HG03135 (cell line): ENCODE data around the gene IQGAP2.

ENCODE experiments used
- ATAC-seq: cut with Tn5 transposase; IDR thresholded peaks from one replicate; pipeline ENCODE4 v1.9.1; 2021; ENCODE audit warnings: mild to moderate bottlenecking, moderate library complexity; ENCODE audit not compliant: unreplicated experiment

The IQGAP2 gene

DNA sequence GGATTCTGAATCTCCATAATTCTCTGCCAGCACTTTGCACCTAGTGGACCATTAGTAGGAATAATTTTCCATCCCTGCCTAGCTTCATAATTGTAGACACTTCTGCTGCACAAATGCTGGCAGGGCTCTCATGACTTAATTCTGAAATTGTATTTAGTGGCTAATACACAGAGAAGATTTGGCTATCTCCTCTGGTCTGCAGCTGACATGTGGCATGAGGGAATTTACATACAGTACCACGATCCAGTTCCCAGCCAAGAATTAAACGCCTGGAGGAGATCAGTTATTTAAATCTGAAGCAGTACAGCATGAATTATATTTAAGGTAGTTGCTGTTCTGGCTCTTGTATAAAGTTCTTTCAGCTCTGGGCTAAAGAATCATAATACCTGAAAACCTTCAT, 46.5 kb downstream of the IQGAP2 start:
- ATAC-seq, result no peak

DNA sequence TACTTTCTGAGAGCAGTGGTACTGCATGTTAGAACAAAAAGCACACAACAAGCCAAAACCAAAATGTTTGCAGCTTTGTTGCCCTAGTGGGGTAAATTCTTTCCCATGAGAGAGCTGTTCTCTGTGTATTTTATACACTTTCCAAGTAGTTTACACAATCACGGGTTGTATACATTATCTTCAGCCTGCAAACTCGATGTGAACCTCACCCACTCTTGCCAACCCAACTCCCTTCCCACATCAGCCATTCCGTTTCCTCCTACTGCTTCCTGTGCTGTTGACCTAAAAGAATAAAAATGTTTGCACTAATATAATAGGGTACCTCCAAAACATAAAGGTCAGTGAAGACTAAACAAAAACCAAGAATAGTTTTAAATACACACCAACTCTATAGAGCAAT, 47.0 kb downstream of the IQGAP2 start:
- ATAC-seq, result no peak

DNA sequence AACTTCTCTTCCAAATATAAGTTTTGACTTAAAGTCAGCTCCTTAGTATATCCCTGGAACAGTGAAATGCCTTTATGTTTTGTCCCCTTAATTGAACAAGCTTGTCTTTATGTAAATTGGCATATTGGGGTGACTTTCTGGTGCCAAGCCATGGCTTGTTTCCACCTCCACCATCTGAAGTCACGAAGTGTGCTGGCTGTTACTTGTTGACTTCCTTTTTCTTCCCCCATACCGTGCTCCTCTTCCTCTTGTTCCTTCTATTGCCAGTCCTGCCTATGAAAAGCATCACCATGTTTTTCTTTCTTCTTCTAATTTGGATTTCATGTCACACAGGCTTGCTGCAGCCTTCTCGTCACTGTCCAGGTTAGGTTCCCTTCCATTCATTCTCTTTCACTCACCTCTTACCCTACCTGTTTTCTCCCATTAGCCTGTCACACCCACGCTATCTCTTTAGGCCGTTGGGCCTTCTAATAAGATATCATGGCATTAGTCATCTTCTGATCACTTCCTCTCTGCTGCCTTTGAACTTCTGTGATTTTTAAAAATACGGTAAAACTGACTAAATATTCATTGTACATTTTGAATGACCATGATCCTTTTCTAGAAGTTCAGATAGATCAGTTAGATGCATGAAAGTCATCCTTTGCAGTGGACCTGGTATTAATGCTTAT, 48.1 kb downstream of the IQGAP2 start:
- no peak for ATAC-seq

DNA sequence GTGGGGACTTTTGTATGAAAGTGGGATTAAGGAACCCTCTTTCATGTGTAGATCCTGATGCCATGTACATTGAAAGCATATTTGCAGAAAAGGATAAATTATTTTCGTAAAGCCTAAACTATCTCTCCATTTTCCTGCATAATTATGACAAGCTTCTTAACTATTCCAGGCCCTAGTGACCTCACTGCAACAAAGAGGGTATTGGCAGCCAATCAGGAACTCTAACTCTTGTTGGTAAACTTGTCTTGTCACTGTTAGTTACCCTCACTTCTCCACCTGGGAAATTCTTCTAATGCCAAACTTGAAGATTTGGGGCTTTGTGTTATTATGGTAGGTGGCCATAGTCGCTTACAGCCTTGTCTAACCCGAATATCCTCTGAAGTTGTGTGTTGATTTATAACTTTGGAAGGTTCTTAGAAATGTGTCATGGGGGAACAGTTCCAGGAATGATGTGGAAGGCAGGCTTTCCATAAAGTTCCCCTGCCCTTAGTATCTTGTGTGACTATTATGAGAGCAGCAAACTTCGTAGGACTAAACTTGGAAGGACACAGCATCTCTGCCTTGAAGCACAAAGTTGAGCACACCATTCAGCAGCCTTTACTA, 52.5 kb downstream of the IQGAP2 start:
- no peak for ATAC-seq

DNA sequence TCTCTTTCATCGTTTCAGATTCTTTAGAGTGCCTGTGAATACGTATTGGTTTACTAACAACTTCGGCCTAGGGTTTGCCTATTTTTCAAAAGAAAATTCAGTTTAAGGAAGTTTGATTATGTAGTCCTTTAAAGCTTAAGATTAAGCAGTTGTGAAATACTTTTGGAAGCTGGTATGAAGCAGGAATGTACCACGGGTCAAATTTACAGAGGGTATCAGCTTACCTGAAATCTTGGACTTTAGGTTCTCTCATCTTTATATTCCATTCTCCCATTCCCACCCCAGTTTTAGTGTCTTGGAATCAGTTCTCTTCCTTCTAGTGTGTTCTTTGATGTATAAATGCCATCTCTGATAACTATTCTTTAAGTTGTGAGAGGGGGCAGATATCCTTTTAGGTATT, 53.2 kb downstream of the IQGAP2 start:
- ATAC-seq, result no peak

DNA sequence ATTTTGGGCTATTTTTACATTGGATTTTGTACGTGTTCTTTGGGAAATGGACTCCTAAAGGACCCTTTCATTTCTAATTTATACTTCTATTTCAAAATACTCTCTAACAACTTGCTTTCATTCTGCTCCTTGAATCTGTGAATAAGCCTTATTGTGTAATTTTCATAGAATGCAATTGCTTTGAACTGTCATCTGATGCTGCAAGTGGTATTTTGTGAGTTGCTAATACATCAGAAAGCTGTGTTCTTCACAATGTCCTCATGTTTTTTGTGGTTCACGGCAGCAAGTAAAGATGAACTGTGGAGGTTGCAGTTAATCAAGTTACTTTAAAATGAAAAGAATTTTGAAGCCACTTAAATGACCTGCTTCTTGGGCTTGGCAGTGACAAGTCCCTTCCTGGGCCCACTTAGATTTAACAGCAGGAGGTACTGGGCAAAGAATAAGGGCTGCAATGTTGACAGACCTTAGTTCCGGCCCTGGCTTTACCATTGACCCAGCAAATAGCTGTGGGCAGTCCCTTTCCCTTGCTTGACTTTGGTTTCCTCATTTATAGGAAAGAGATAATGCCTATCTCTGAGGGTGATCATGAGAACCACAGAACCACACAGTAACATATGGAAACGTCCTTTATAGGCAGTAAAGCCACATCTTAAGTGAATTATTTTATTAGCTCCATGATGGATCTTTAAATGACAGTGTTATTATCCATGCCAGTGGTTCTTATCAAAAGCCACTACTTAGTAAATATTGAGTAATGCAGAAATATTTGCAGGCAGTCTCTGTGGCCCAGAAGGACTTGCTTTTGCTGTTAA, 54.8 kb downstream of the IQGAP2 start:
- no peak for ATAC-seq

DNA sequence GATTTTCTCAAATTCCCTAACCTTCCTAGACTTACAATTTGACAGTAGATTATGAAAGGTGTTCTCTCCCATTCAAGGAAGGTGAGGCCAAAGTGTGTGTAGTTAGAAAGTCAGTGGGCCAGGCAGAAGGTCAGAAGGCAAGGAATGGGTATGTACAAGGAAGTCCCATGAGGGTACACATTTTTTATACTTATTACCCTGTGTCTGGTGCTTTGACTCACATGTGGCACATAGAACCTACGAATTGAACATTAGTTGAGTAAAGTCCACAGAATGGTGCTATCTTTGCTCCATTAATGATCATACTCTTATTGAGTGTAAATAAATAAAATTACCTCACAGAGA, 55.4 kb downstream of the IQGAP2 start:
- no peak for ATAC-seq

DNA sequence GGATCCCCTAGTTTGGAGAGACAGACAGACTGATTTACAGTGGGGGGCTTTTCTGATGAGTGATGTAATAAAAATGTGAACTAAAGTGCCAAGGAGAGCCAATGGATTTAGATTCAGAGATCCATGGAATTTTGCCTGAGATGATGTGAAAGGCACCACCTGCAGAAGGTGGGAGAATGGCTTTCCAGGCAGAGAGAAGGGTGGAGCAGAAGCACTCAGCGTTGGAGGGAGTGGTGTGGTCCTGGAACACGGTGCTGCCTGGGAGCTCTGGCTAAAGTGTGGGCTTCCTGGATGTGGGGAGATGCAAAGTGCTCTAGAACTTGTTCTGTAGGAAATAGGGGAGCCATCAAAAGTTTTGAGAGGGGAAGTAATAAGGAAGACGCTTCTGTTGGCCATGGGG, 57.0 kb downstream of the IQGAP2 start:
- no peak for ATAC-seq

DNA sequence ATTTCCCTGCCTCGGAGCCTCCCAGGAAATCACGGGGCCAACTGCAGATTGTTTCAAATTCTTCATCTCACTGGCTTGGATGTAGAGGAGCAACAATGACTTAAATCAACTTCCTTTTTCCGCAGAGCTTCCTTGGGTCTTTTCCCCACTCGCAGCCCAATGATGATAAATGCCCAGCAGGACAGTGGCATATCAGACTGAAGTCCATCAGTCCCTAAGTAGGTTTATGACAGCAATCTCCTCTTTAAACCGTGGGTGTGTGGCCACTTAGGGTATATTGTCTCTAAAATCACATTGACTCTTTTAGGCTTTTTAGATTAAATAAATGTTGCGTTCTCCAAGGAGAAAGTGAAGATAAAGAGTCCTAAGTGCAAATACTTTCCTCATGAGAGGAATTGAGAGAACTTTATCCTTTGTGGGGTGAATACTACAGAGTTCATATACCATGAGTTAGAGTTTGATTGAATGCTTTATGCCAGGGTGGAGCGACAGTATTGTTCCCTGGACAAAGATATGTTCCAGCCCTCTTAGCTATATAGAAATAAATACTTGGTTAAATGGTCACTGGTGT, 59.1 kb downstream of the IQGAP2 start:
- ATAC-seq, result no peak

DNA sequence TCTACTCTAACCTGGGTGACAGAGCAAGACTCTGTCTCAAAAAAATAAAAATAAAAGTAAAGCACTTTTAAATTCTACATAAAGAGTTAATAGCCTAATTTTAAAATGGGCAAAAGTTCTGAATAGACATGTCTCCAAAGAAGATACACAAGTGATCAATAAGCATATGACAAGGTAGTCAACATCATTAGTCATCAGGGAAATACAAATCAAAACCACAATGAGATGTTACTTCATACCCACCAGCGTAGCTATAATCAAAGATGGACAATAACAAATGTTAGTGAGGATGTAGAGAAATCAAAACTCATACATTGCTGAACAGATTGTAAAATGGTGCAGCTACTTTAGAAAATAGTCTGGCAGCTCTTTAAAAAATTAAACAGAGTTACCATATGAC, 64.1 kb downstream of the IQGAP2 start:
- ATAC-seq, result no peak

DNA sequence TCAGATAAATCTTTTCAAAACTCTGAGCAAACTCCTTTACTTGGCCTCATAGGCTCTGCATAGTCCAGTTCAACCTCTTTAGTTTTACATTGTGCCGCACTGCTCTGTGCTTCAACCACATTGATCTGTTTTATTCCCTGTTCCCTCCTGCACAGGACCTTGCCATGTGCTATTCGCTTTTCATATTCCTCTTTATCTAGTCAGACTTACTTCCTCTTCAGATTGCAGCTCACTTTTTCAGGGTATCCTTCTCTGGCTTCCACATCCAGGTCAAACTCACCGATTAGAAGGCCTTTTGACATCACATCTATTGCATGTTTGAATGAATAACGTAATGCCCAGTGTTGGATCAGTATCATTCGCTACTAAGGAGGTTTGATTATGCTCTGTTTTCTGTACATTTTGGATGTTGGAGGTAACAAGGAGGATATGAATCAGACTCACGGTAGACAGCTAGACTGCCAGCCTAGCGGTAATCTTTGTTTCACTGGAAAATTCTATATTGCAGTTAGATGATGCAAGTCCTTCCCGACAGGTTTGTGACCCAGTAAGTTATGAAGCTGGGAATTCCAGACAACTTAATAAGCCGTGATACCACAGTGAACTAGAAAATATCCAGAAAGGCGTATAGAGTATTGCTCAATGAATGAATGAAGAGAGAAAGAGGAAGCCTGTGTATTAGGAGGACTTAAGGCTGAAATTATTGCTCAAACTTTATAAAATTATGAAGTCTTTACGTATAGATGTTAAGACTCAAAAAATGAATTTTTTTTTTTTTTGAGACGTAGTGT, 65.7 kb downstream of the IQGAP2 start:
- ATAC-seq, result no peak

DNA sequence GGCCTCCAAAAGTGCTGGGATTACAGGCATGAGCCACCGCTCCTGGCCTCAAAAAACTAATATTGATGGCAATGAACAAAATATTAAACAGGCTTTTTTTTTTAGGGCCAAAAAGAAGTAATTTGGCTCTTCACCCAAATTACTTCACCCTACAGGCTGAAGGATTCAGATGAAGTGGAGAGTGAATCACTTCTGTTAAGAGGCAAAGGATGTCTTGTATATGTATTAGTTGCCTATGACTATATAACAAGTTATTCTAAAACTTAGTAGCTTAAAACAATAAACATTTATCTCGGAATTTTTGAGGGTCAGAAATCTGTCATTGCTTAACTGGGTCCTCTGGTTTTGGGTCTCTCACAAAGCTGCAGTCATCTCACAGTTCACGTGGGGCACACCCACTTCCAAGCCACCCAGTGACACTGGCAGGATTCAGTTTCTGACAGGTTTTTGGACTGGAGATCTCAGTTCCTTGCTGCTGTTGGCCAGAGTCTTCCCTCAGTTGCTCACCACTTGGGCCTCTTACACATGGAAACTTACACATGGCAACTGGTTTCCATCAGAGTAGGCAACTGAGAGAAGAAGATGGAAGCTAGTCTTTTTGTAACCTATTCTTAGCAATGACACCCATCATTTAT, 66.7 kb downstream of the IQGAP2 start:
- no peak for ATAC-seq

DNA sequence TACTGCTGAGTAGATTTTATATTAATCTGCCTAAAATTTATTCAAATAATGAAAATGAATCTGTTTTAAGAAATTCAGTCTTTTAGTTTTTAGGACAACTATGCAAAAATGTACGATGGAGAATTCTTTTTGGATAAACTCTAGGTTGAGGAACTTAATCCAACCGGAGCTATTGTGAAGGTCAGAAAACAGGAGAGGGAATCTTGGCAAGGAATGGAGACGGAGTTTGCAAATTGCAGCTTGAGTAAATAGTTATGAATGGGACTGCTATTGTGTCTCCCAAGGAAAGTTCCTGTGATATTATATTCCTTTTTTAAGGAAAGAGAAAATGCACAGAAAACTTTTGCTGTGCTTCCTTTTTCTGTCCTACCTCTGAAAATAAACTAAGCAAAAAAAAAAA, 67.9 kb downstream of the IQGAP2 start:
- no peak for ATAC-seq

DNA sequence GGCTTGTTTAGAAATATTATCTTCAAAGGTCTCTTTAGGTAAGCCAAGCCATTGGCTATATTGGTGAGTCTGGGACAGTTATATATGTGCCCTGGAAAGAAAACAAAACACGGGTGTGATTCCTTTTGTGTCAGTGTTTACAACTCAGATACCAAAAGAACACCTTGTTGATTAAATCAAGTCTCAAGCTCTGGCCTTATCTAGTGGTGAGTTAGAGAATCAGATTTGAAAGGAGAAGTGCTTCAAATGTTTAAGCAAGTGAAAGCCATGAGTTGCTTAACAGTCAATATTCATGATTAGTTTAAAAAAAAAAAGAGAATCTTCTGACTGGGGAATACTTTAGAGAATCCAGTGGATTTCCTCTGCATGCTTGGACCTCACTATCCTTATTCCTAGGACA, 68.3 kb downstream of the IQGAP2 start:
- no peak for ATAC-seq

DNA sequence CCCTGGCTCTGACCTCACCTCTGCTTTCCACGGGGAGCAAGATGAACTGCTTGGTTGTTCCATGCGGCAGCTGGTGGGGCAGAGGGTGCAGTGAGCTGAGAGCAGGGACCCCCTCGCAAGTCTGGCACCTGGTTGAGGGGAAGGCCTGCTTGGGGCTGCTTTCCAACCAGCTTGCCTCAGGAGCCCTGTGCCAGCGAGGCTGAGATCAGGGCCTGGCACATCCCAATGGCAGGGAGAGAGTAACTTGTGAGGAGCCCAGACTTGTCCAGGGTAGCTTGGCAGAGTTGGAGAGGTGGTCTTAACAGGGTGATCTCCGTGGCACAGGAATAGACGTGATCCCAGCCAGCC, 68.9 kb downstream of the IQGAP2 start:
- no peak for ATAC-seq

DNA sequence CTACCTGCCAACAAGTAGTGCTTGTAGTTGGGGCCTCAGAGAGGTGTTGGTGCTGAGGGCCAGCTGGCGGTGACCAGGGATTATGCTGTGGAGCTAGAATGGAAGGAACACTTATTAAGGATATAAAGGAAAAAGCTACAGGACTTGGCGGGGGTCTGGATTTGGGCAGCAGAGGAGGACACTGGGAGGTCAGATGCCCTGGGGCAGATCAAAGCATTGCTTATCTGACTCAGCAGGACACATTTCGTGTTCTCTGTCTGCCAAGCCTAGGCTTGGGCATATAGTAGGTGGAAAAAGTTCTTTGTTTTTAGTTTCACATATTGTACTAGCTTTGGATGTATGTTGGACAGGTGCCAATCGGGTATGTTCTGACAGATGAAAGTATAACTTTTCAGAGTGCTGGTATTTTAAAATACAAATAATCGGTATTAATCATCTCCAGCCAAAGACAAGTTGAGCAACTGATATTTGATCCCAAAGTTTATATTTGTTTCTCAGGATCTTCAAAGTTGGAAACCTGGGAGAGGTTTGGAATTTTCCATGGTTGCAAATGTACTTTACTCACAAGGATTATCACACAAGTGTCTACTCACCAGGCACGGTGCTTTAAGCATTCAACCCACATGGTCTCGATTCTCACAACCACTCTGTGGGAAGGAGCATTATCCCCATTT, 69.4 kb downstream of the IQGAP2 start:
- ATAC-seq, result no peak

DNA sequence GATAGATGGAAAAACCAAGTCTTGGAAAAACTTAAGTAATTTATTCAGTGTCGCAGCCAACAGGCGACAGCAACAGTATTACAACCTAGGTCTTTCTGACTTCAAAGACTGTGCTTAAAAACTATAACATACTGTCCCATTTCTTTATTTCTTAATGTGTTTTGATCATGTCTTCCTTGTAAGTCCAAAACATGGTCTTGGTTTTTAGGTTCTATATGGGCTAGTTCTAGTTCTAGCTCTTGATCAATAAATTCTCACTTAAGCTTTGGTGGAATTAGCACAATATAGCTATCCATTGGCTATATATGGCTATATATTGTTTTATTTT, 69.9 kb downstream of the IQGAP2 start:
- ATAC-seq, result no peak

DNA sequence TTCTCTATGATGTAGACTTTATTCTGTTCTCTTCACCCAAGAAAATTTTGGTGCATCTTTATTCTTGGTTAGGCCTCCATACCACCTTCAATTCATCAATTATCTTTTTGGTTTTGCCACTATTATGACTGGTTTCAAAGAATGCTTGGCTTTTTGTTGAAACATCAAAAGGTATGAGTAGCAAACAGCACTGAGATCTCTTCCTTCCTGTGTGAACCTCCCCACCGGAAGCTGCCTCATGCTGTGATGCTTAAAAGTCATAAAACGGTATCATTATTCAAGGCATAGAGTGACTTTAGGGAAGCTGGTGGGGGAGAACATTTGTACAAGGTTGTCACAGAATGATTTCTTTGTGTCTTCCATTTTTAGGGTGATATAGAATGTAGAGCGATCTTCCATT, 70.6 kb downstream of the IQGAP2 start:
- ATAC-seq, result no peak

DNA sequence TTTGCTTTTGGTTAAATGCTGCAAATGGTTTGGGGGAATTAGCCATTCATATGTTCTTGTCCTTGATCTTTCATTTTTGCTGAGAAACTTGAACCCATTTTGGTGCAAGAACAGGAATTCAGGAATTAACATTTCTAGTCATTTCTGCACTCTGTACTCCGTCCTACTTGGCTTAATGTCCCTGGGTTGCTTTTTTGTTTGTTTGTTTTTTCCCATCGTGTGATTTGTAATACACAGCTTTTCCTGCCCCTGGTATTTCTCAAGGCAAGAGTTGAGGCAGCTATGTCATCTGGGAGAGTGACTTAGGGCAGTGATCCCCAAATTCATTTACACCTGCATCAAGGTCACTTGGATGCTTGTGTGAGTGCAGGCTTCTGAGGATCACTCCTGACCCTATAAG, 71.3 kb downstream of the IQGAP2 start:
- no peak for ATAC-seq

DNA sequence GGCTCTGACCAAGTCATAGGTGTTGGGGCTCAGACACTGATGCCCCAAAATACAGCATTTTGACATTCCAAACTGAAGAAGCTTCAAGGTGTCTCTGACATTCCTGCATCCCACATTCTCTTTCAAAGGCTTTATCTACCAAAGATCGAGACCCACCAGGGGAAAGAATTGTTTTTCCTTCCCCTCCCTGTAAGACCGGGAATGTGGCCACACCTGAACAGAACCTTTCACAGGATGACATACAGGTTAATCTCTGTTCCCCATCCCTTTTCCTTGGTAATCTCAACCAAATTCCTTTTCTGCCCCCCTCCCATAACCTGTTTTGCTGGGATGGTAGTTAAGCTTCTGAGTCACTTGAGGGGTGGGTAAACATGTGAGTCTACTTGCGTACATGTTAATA, 72.3 kb downstream of the IQGAP2 start:
- no peak for ATAC-seq

DNA sequence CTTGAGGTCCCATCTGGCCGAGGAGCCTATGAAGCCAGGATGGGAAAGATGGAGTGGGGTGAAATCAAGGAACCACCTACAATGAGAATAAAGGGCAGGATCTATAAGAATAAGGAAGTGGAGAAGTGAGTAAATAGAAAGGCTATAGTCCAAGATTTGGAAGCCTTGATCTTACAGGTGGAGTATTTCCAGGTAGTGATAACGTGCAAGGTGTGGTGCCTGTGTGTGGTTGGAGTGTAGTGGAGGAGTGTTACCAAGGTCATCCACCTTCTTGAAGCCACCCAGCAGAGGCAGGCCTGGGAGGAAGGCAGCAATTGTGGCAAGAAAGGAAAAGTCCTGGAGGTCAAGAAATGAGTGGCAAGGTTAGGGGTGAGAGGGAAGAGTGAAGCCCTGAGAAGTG, 72.9 kb downstream of the IQGAP2 start:
- ATAC-seq, result no peak
